A549 (cell line): ENCODE results near the gene KIF5A. TPM values are rescaled to one million over a fixed set of nuclear protein-coding genes. Genes with fewer than 3 reads are reported as not detected.
A peak's percentile ranks its signal among the peaks of the same experiment; 100 is the strongest.

Source experiments
- ATAC-seq, 2 experiments: fragments of 200-7000 bp in 1 of 2; fragments of >200 bp in 1 of 2; cut with Nextera tagmentation in 1 of 2; cut with Tn5 transposase in 1 of 2; 3 replicates each; pipeline versions ENCODE4 v1.8.0 to v1.9.1; 2018 to 2020; ENCODE audit warnings: mild to moderate bottlenecking in 1 of 2, moderate library complexity in 1 of 2
- CTCF ChIA-PET: fragments of 300-600 bp; sonication (Branson Sonifier 250); formaldehyde crosslinking; extraction: SDS; loops from one replicate; lab custom pipeline; 2021; ENCODE audit warnings: antibody characterized with exemption, inconsistent platforms; lab: Yijun Ruan, JAX
- POLR2A ChIA-PET: fragments of 350-600 bp; formaldehyde crosslinking; extraction: SDS; loops from one replicate; lab custom pipeline; 2021; ENCODE audit warnings: antibody characterized with exemption, inconsistent platforms; lab: Yijun Ruan, JAX
- DNase-seq, 2 experiments: peaks; one replicate each; pipeline versions ENCODE4 v3.0.0 to v3.0.0-alpha.2; 2011 to 2016; ENCODE audit warnings: low read depth in 1 of 2, low spot score in 1 of 2
- FAIRE-seq: peaks from 2 replicates; lab custom pipeline; 2011; peaks lifted over from hg19 to GRCh38; lab: Jason Lieb, UNC
- H3K27ac ChIP-seq, 2 experiments: fragments of >200 bp; sonication (Bioruptor Twin); formaldehyde crosslinking; 3 replicates each; pipeline ENCODE4 v1.5.1; 2016 to 2017
- H3K4me1 ChIP-seq: fragments of >200 bp; sonication (Bioruptor Twin); formaldehyde crosslinking; 3 replicates; pipeline ENCODE4 v1.6.1; 2016
- H3K4me2 ChIP-seq: fragments of >200 bp; sonication (Bioruptor Twin); formaldehyde crosslinking; 3 replicates; pipeline ENCODE4 v1.6.1; 2016
- H3K4me3 ChIP-seq: fragments of >200 bp; sonication (Bioruptor Twin); formaldehyde crosslinking; 3 replicates; pipeline ENCODE4 v1.5.1; 2016
- H3K9me3 ChIP-seq: fragments of >200 bp; sonication (Bioruptor Twin); formaldehyde crosslinking; 3 replicates; pipeline ENCODE4 v1.6.1; 2016
- ATOH8 ChIP-seq: fragments of 250-450 bp; sonication (Bioruptor Pico); IDR thresholded peaks from 2 replicates; pipeline ENCODE4 v1.5.0; 2020; ENCODE audit warnings: low read depth, mild to moderate bottlenecking, moderate library complexity
- BHLHE40 ChIP-seq: IDR thresholded peaks from 2 replicates; pipeline ENCODE4 v1.6.1; 2012; ENCODE audit warnings: low read depth, low read length, inconsistent platforms
- E2F6 ChIP-seq: IDR thresholded peaks from 2 replicates; pipeline ENCODE4 v1.6.1; 2012; ENCODE audit warnings: low read depth, borderline replicate concordance
- EHMT2 ChIP-seq: fragments of 200-600 bp; sonication (generic); IDR thresholded peaks from 2 replicates; pipeline ENCODE4 v1.6.1; 2016; ENCODE audit warnings: antibody characterized with exemption, low read depth, mild to moderate bottlenecking, moderate library complexity
- EP300 ChIP-seq, 2 experiments: fragments of >200 bp; sonication (Bioruptor Twin); formaldehyde crosslinking; IDR thresholded peaks; 2 replicates in 1 of 2; 3 replicates in 1 of 2; pipeline ENCODE4 v1.6.1; 2016 to 2017
- ESRRA ChIP-seq: fragments of 150-350 bp; IDR thresholded peaks from 2 replicates; pipeline ENCODE4 v1.6.1; 2014; ENCODE audit warnings: mild to moderate bottlenecking, low read length, borderline replicate concordance
- FOSL2 ChIP-seq, 2 experiments: fragments of 450-650 bp in 1 of 2; fragments of >200 bp in 1 of 2; sonication (Bioruptor Twin) in 1 of 2; formaldehyde crosslinking; IDR thresholded peaks; 2 replicates each; pipeline versions ENCODE4 v1.5.0 to v1.6.1; 2016 to 2020; ENCODE audit warnings: mild to moderate bottlenecking in 1 of 2, moderate library complexity in 1 of 2
- HOXB5 ChIP-seq: fragments of 250-450 bp; sonication (Bioruptor Pico); IDR thresholded peaks from 2 replicates; pipeline ENCODE4 v1.5.0; 2020; ENCODE audit warnings: mild to moderate bottlenecking, moderate library complexity
- JUN ChIP-seq, 2 experiments: fragments of >200 bp; sonication (Bioruptor Twin); formaldehyde crosslinking; IDR thresholded peaks; 2 replicates in 1 of 2; 3 replicates in 1 of 2; pipeline ENCODE4 v1.6.1; 2016 to 2017
- KDM1A ChIP-seq: fragments of 200-600 bp; sonication (generic); IDR thresholded peaks from 2 replicates; pipeline ENCODE4 v1.6.1; 2016; ENCODE audit warnings: low read depth, mild to moderate bottlenecking
- MAX ChIP-seq: IDR thresholded peaks from 2 replicates; pipeline ENCODE4 v1.6.1; 2012
- MYC ChIP-seq: IDR thresholded peaks from 2 replicates; pipeline ENCODE4 v1.6.1; 2012; ENCODE audit warnings: mild to moderate bottlenecking, inconsistent platforms, low read length, improper control_type of control experiment, borderline replicate concordance
- RCOR1 ChIP-seq: fragments of 150-350 bp; IDR thresholded peaks from 2 replicates; pipeline ENCODE4 v1.6.1; 2014; ENCODE audit warnings: antibody characterized with exemption, low read length, low read depth
- WGBS: methylation state at CpG from one replicate; pipeline ENCODE4 v1.1.6; 2017; ENCODE audit errors: missing lambda C conversion rate; 5-methylcytosine and 5-hydroxymethylcytosine counted together
- polyA plus RNA-seq, 4 experiments: library from polyadenylated mRNA; depleted of rRNA in 3 of 4; stranded (reverse); fragments of >200 nt; fragmentation: RNase III in 1 of 4; extraction: RNeasy Plus Mini Kit Qiagen cat#74134 plus additional on column Dnase treatment in 1 of 4; gene quantifications; 2 replicates in 3 of 4; 3 replicates in 1 of 4; pipeline ENCODE4 v1.2.3, GENCODE V29; 2011 to 2017
- TF ChIP-seq, protein P1 (sequence below): fragments of >200 bp; sonication (Bioruptor Twin); formaldehyde crosslinking; IDR thresholded peaks from 3 replicates; pipeline ENCODE4 v1.6.1; 2016
- TF ChIP-seq, protein P2 (sequence below): fragments of >200 bp; sonication (Bioruptor Twin); formaldehyde crosslinking; IDR thresholded peaks from 3 replicates; pipeline ENCODE4 v1.5.1; 2016

Gene KIF5A
- polyA plus RNA-seq, 2 of the 4 experiments (the other 2 are of a cell fraction) = 0.61 to 0.89 TPM

DNA sequence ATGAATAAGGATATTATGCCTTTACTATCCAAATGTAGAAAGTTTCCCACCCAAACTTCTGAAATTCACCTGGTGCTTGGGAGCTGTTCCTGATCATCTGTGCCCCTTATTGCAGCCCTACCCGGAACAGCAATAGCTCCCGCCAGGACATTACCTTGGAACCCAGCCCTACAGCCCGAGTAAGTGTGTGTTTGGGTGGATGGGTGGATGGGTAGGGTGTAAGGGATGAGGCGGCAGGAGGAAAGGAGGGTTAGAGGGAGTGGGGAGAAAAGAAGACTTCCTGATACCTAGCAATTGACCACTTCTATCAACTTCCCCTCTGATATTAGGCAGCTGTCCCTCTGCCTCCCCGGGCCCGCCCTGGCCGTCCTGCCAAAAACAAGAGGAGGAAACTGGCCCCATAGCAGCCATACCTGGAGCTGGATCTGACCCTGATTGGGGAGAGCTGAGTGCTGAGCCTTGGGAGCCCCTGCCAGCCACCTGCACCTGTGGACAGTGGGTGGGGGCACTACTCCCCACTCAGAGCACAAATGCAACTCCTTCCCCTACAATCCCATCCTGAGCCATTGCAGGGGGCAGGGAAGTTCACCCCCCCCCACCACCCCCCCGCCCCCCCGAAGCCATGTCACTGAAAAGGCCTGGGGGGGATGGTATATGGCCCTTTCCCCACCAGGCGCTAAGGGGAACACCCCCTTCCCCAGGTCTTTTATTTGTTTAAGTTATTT, 20.9 kb upstream of the KIF5A start:
- TF ChIP-seq JUN (IDR thresholded peaks at IDR 0.05) = peak; percentile 7 to 27; a peak in 1 of 5 replicates
- no peak for TF ChIP-seq BHLHE40
- no peak for FAIRE-seq
- Histone ChIP-seq H3K27ac (no peak overlapping the region), H3K4me1 (peaks cover 14% of the 10 kb centered on the region), H3K4me3 (no peak overlapping the region), H3K4me2 (no peak overlapping the region), H3K9me3 (no peaks in the 10 kb centered on the region)
- DNase-seq = no peak
- ChIA-PET CTCF (interaction anchor here (1.7 to 2.0 kb wide), 3 partner anchors 9 to 54 kb away, joined by 4 to 5 read pairs (median 4); no protein-coding TSS in a partner anchor), POLR2A (no interaction called here)
- no peak for ATAC-seq
- WGBS = 87% methylated on average over 8 of the region's 10 CpGs

GRCh38 chr12:57529831-57530230, 20.0 kb upstream of the KIF5A start:
- ATAC-seq (no peak), FAIRE-seq (no peak)
- WGBS = 86% methylated on average over 6 of the region's 6 CpGs
- CTCF ChIA-PET = interaction anchor here (0.8 to 2.0 kb wide), 3 partner anchors 13 to 68 kb away, joined by 4 read pairs; no protein-coding TSS in a partner anchor
- H3K4me2 ChIP-seq = no peak overlapping the region
- POLR2A ChIA-PET = no interaction called here
- H3K4me1 ChIP-seq = peaks cover 6% of the 10 kb centered on the region; the same call in 2 of the 3 replicates
- no peak overlapping the region for H3K27ac ChIP-seq
- no peak for TF ChIP-seq ATOH8 (CRISPR knock-in tag)
- TF ChIP-seq FOSL2 (IDR thresholded peaks at IDR 0.05) = no peak
- no peak for TF ChIP-seq FOSL2 (CRISPR knock-in tag; IDR thresholded peaks at IDR 0.05)
- no peak for TF ChIP-seq HOXB5 (CRISPR knock-in tag)
- TF ChIP-seq KDM1A = no peak
- TF ChIP-seq EP300 (IDR thresholded peaks at IDR 0.05) = no peak
- TF ChIP-seq EHMT2 = no peak
- TF ChIP-seq MAX = no peak
- no peak for TF ChIP-seq ESRRA
- TF ChIP-seq, protein P1, sequence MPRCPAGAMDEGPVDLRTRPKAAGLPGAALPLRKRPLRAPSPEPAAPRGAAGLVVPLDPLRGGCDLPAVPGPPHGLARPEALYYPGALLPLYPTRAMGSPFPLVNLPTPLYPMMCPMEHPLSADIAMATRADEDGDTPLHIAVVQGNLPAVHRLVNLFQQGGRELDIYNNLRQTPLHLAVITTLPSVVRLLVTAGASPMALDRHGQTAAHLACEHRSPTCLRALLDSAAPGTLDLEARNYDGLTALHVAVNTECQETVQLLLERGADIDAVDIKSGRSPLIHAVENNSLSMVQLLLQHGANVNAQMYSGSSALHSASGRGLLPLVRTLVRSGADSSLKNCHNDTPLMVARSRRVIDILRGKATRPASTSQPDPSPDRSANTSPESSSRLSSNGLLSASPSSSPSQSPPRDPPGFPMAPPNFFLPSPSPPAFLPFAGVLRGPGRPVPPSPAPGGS = no peak
- TF ChIP-seq, protein P2, sequence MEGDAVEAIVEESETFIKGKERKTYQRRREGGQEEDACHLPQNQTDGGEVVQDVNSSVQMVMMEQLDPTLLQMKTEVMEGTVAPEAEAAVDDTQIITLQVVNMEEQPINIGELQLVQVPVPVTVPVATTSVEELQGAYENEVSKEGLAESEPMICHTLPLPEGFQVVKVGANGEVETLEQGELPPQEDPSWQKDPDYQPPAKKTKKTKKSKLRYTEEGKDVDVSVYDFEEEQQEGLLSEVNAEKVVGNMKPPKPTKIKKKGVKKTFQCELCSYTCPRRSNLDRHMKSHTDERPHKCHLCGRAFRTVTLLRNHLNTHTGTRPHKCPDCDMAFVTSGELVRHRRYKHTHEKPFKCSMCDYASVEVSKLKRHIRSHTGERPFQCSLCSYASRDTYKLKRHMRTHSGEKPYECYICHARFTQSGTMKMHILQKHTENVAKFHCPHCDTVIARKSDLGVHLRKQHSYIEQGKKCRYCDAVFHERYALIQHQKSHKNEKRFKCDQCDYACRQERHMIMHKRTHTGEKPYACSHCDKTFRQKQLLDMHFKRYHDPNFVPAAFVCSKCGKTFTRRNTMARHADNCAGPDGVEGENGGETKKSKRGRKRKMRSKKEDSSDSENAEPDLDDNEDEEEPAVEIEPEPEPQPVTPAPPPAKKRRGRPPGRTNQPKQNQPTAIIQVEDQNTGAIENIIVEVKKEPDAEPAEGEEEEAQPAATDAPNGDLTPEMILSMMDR = no peak
- TF ChIP-seq MYC = no peak
- no peak for TF ChIP-seq RCOR1
- TF ChIP-seq E2F6 = no peak
- TF ChIP-seq, all 56 proteins: peak for 0
- Histone ChIP-seq H3K4me3 (no peak overlapping the region), H3K9me3 (no peaks in the 10 kb centered on the region)
- DNase-seq = no peak
